HG02798 (cell line): Measurements from ENCODE around the gene ACTL6B.
A peak's percentile ranks its signal among the peaks of the same experiment; 100 is the strongest.
"Not testable (repeated sequence)": the region's sequence is repeated elsewhere in the genome, so short reads cannot be mapped to it uniquely, and the experiment has no call there.

Source experiments
- ATAC-seq: cut with Tn5 transposase; IDR thresholded peaks from one replicate; pipeline ENCODE4 v1.9.1; 2021; ENCODE audit warnings: mild to moderate bottlenecking; ENCODE audit not compliant: unreplicated experiment, poor library complexity

ACTL6B gene

GRCh38 chr7:100655908-100656674, at the start of gene ACTL6B:
Gene ACTL6B (minus strand): TSS chr7:100656448. CDS start chr7:100656354, 94 bp downstream.
- ATAC-seq = no peak

GRCh38 chr7:100705320-100705752, 49.1 kb upstream of the ACTL6B start:
- ATAC-seq = peak; percentile 63

DNA sequence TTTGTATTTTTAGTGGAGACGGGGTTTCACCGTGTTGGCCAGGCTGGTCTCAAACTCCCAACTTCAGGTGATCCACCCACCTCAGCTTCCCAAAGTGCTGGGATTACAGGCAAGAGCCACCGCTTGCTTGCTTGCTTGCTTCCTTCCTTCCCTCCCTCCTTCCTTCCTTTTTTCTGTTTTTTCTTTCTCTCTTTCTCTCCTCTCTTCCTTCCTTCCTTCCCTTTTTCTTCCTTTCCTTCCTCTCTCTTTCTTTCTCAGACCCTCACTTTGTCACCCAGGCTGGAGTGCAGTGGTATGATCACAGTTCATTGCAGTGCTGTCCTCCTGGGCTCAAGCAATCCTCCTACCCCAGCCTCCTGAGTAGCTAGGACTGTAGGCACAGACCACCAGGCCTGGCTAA, 44.8 kb upstream of the ACTL6B start:
- not testable (repeated sequence) for ATAC-seq

DNA sequence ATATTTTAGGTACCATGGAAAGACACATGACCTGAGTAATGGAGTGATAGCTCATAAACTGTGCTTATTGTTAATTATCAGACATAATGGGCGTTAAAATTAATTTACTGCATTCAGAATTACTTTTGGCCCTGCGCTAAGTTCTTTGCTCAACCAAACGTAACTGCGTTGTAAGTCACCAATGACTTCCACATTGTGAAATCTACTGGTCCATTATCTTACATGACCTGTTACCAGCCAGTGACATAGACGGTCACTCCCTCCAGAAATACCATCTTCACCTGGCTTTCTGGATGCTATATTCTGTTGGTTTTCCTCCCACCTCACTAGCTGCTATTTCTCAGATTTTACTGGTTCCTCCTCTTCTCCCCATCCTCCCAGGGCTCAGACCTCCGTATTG, 42.8 kb upstream of the ACTL6B start:
- ATAC-seq = no peak

DNA sequence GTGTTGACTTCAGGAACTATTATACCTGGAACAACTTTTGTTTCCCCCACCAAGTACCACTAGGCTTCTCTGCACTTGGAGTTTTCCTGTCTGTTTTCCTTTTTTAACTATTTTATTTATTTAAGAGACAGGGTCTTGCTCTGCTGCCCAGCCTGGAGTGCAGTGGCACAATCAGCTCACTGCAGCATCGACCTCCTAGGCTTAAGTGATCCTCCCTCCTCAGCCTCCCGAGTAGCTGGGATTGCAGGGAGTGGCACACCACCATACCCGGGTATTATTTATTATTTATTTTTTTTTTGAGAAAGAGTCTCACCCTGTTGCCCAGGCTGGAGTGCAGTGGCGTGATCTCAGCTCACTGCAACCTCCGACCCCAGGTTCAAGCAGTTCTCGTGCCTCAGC, 39.9 kb upstream of the ACTL6B start:
- no peak for ATAC-seq

DNA sequence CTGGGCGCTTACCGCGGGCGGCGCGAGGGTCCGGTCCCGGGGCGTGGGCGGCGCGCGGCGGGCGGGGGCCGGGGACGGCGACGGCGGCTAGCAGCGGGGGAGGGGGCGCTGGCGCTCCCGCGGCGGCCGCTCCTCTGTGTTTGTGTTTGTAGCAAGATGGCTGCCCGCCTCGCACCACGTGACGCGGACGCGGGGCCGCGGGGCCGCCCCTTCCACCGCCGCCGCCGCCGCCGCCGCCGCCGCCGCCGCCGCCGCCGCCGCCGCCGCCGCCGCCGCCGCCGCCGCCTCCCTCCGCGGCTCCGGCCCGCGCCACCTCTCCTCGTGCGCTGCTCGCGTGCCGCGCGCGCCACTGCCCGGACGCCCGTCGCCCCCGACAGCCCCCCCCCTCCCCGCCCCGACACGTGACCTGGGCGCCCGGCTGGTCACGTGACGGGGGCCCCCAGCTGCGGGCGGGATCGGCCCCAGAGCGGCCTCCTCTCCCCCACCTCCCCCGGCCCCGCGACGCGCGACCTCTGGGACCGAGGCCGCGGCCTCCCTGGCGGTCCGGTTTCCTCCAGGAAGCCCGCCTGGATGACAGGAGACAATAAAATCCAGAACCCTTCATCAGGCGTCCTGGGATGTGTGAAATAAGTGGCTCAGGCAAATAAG, 38.0 kb upstream of the ACTL6B start, which contains the start of gene GIGYF1:
GIGYF1 (minus strand) TSS at position 153 of the 648 bp plus-strand sequence. CDS start 6,012 bp downstream, outside the sequence.
- peak; percentile 65 for ATAC-seq

DNA sequence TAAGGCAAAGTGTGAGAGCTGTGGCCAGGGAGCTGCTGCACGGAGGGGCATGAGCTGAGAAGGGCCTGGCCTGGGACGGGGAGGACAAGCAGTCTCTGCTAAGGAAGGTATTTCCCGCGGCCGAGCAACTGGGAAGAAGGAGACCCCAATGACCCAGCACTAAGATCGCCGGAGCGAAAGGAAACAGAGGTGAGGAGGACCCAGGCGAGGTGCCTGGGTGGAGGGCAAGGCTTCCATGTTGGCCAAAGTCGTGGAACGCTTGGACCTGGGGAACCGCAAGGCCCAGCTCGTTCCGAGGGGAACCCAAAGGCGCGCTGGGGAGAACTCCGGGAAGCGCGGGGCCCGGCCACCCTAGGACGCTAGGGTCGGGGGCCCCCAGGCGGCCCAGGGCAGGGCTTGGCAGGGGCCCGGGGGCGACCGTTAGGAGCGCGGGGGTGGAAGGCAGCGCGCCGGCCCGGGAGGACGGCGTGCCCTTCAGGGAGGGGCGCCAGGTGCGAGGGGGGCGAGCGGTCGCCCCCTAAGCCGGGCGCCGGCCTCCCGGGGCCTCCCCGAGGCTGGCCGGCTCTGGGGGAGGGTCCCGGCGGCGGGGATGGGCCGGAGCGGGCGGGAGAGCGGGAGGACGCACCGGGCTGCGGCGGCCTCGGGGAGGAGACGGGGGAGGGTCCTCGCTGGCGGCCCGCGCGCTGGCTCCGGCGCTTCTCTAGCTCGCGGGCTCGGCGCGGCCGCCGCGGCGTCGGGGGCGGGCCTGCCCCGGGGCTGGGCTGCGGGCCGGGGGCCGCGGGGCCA, 37.3 kb upstream of the ACTL6B start:
- peak; percentile 21 for ATAC-seq

DNA sequence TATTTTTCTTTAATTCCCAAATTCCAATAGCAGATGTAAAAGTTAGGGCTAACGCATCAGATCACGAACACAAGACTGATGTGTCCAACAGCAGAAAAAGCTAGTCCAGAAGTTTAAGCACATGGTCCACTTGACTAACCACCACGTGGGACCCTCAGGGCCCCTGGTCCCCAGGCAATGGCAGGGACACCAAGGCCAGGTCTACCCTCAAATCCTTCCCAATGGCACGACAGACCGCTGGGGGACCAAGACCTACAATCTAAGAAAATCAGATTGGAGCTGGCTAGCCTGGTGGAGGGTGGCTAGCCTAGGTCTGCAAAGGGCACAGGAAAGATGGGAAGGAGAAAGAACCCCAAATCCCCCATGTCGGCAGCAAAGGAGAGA, 36.3 kb upstream of the ACTL6B start:
- ATAC-seq = no peak

DNA sequence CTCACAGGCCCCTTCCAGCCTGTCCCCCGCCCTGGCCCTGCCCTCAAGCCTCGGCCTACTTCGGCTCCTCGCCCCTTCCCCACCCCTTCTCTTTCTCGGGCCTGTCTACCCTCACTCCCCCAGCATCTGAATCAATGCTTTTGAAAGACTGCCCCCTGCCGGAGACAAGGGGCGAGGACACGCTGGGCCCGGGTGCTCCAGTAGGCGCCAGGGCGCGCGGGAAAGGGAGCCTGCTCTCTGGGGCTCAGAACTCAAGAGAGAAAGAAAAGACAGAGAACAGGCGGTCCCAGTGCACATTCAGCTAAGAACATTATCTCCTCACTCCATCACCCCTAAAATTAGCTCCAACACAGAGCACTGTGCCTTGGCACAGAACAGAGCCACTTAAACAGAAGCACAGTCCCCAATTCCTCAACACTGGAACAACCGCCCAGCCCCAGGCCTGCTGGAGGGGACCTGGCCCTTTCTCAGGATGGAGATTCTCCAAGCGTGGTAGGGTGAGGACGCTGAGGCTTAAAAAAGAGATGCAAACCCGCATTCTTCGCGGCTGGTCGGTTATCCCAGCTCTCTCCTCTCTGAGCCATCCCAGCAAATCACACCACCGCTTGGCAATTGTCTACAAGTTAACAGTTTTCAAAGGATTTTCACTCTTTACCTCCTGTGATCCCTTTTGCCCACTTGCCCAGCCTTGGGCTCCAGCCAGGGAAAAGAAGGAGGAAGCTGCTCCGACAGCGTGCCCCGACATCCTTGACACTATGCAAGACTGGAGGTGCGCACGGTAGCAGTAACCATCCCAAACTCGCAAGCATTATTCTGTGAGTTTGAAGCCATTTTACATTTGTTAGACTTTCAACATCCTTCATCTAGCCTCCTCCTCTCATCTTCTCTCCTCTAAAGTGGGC, 35.7 kb upstream of the ACTL6B start:
- ATAC-seq = peak; percentile 46

- no peak for ATAC-seq
These were observed 33.2 kb upstream of the ACTL6B start for GRCh38 chr7:100689230-100690135.

DNA sequence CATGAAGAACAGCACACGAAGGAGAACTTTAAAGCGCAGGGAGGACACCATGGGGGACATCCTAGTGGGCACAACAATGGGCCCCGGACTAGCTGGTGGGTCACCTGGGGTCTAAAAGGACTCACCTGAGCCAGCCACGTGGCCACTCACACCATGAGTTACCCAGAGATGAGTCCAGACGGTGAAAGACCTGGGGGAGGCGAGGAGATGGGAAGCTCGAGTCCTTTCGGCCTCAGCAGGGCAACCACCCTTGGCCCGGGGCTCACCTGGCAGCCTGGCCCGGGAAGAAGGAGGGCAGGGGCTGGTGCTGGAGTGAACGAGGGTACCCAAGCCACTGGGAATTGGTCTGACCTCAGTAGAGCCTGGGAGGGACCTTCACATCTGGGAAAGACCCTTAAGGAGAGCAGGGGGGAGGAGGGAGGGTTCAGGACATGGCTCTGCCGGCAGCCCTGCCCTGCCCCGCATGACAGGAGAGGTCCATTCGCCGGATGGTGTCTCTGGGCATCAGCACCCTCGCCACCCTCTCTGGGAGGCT, 32.1 kb upstream of the ACTL6B start:
- no peak for ATAC-seq

DNA sequence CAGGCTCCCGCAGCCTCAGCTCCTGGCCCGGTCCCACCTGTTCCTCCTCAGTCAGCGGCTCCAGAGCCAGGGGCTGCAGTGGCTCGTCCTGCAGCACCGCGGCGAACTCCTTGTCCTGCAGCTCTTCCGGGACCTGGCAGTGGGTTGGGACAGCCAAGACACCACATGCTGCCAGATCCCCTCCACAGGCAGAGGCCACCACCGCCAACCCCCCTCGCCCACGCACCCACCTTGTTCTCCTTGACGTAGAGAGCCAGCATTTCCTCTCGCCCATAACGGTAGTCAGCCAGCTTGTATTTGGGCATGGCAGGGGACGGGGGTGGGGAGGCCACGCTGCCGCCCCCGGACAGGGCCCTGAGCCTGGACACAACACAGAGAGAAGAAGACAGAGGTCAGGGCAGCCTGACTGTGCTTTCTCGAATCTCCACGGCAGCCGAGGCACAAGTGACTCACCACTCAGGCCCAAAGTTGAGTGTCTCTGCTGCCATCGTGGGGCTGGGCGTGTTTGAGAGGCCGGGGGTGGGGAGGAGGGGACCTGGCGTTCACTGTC, 31.6 kb upstream of the ACTL6B start:
- ATAC-seq = no peak

GRCh38 chr7:100687261-100687660, 31.0 kb upstream of the ACTL6B start:
- no peak for ATAC-seq

GRCh38 chr7:100686822-100687211, 30.6 kb upstream of the ACTL6B start:
- no peak for ATAC-seq

- no peak for ATAC-seq
These were observed 30.1 kb upstream of the ACTL6B start for GRCh38 chr7:100686201-100686821.

DNA sequence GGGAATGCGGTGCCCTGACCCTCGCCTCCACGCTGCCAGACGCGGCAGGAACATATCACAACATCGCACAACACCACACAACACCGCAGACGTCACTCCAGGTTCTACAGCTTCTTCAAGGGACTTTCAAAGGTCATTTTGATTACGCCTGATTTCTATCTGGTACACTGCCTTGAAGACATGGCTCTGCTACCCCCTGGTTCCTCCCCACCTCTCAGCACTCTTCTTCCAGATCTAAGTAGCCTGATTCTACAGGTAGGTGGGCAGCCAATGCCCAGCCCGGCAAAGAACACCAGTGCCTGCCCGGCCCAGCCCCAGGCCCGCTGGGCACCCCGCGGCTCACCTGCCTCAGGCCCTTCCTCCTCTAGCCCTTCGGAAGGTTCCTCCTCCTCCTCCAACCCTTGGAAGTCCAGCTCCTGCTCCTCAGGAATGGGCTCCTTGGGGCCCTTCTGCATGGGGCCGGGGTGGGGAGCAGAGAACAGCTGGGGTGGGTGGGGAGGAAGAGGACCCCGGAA, 29.4 kb upstream of the ACTL6B start:
- no peak for ATAC-seq

GRCh38 chr7:100685049-100685605, 28.9 kb upstream of the ACTL6B start:
- no peak for ATAC-seq
